ENCODE measurements around the gene EPB41L1.
A peak's percentile ranks its signal among the peaks of the same experiment; 100 is the strongest.

Gene EPB41L1

GRCh38 chr20:36236786-36237121 lies 82.2 kb downstream of the EPB41L1 start:
- peak overlapping the region; percentile 79 to 80 for H3K27ac ChIP-seq
- H3K27me3 ChIP-seq, result no peaks in the 10 kb centered on the region
- peaks cover 0 to 29% (median 23%) of the 10 kb centered on the region in 4 donors for H3K4me1 ChIP-seq
- no peak for DNase-seq
- no peak for TF ChIP-seq CTCF (IDR thresholded peaks at IDR 0.05)
- peaks cover 8 to 24% (median 20%) of the 10 kb centered on the region in 3 donors for H3K36me3 ChIP-seq
- peak overlapping the region; percentile 73 to 76 for H3K4me3 ChIP-seq
- intact Hi-C loops (cut with DNase I; ENCODE audit: low total_unique reads), result no loop called here
- H3K9me3 ChIP-seq, result no peaks in the 10 kb centered on the region

- H3K9me3 ChIP-seq, result no peaks in the 10 kb centered on the region
- peak overlapping the region; percentile 73 to 76 for H3K4me3 ChIP-seq
- H3K27ac ChIP-seq, result peak overlapping the region in 1 of 2 donors; percentile 80
- no peak for TF ChIP-seq CTCF (IDR thresholded peaks at IDR 0.05)
- H3K4me1 ChIP-seq, result peaks cover 0 to 29% (median 23%) of the 10 kb centered on the region in 4 donors
- peaks cover 8 to 31% (median 24%) of the 10 kb centered on the region in 3 donors for H3K36me3 ChIP-seq
- intact Hi-C loops (cut with DNase I; ENCODE audit: low total_unique reads), result no loop called here
- no peak for DNase-seq
- no peaks in the 10 kb centered on the region for H3K27me3 ChIP-seq
Observed at GRCh38 chr20:36237477-36237876, 82.9 kb downstream of the EPB41L1 start.

- intact Hi-C loops (cut with DNase I; ENCODE audit: low total_unique reads), result no loop called here
- H3K27ac ChIP-seq, result no peak overlapping the region
- TF ChIP-seq CTCF (IDR thresholded peaks at IDR 0.05), result no peak
- peaks cover 8 to 38% (median 30%) of the 10 kb centered on the region in 3 donors for H3K36me3 ChIP-seq
- H3K4me1 ChIP-seq, result peaks cover 0 to 29% (median 23%) of the 10 kb centered on the region in 4 donors
- no peaks in the 10 kb centered on the region for H3K27me3 ChIP-seq
- no peaks in the 10 kb centered on the region for H3K9me3 ChIP-seq
- H3K4me3 ChIP-seq, result no peak overlapping the region
- no peak for DNase-seq
Observed at GRCh38 chr20:36238153-36238552, 83.6 kb downstream of the EPB41L1 start.

GRCh38 chr20:36238760-36239159 lies 84.2 kb downstream of the EPB41L1 start:
- no peak overlapping the region for H3K27ac ChIP-seq
- peaks cover 0 to 29% (median 23%) of the 10 kb centered on the region in 4 donors for H3K4me1 ChIP-seq
- peaks cover 8 to 44% (median 36%) of the 10 kb centered on the region in 3 donors for H3K36me3 ChIP-seq
- H3K27me3 ChIP-seq, result no peaks in the 10 kb centered on the region
- DNase-seq, result no peak
- H3K9me3 ChIP-seq, result no peaks in the 10 kb centered on the region
- TF ChIP-seq CTCF (IDR thresholded peaks at IDR 0.05), result no peak
- H3K4me3 ChIP-seq, result no peak overlapping the region
- intact Hi-C loops (cut with DNase I; ENCODE audit: low total_unique reads), result no loop called here

- DNase-seq, result no peak
- Histone ChIP-seq H3K36me3 (peaks cover 20 to 57% (median 49%) of the 10 kb centered on the region in 3 donors), H3K4me3 (no peak overlapping the region), H3K4me1 (peaks cover 0 to 29% (median 23%) of the 10 kb centered on the region in 4 donors), H3K9me3 (no peaks in the 10 kb centered on the region), H3K27ac (no peak overlapping the region), H3K27me3 (no peaks in the 10 kb centered on the region)
- TF ChIP-seq CTCF (IDR thresholded peaks at IDR 0.05), result no peak
- intact Hi-C loops (cut with DNase I; ENCODE audit: low total_unique reads), result no loop called here
Observed at GRCh38 chr20:36240076-36240475, 85.5 kb downstream of the EPB41L1 start.

GRCh38 chr20:36241678-36242077 lies 87.1 kb downstream of the EPB41L1 start:
- H3K9me3 ChIP-seq, result no peaks in the 10 kb centered on the region
- no peak overlapping the region for H3K4me3 ChIP-seq
- H3K27ac ChIP-seq, result no peak overlapping the region
- H3K4me1 ChIP-seq, result peaks cover 0 to 21% (median 16%) of the 10 kb centered on the region in 4 donors
- peaks cover 36 to 73% (median 65%) of the 10 kb centered on the region in 3 donors for H3K36me3 ChIP-seq
- no peaks in the 10 kb centered on the region for H3K27me3 ChIP-seq
- no peak for TF ChIP-seq CTCF (IDR thresholded peaks at IDR 0.05)
- no peak for DNase-seq
- intact Hi-C loops (cut with DNase I; ENCODE audit: low total_unique reads), result no loop called here
